ENCODE measurements around the gene PSG7.
"Not testable (repeated sequence)": the region's sequence is repeated elsewhere in the genome, so short reads cannot be mapped to it uniquely, and the experiment has no call there.

DNA sequence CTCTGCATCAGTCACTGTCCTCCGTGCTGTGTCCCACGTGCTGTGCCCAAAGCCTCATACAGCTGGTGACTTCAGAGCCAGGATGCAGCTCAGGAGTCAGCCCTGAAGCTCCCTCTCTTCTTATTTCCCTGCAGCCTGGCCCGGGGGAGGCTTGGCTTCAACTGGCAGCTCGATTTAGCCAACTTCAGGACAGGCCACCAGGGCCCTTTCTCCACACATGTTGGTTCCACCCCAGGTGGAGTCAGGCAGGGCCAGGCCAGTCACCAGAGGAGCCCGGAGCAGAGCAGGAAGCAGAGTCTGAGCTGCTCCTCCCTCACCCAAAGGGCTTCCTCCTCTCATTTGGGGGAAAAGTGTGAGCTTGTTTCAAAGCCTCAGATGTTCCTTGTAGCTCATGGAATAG, 30.8 kb downstream of the PSG7 start:
- TF ChIP-seq, protein P1, sequence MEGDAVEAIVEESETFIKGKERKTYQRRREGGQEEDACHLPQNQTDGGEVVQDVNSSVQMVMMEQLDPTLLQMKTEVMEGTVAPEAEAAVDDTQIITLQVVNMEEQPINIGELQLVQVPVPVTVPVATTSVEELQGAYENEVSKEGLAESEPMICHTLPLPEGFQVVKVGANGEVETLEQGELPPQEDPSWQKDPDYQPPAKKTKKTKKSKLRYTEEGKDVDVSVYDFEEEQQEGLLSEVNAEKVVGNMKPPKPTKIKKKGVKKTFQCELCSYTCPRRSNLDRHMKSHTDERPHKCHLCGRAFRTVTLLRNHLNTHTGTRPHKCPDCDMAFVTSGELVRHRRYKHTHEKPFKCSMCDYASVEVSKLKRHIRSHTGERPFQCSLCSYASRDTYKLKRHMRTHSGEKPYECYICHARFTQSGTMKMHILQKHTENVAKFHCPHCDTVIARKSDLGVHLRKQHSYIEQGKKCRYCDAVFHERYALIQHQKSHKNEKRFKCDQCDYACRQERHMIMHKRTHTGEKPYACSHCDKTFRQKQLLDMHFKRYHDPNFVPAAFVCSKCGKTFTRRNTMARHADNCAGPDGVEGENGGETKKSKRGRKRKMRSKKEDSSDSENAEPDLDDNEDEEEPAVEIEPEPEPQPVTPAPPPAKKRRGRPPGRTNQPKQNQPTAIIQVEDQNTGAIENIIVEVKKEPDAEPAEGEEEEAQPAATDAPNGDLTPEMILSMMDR (conservative IDR thresholded peaks at IDR 0.05) = not testable (repeated sequence)
- not testable (repeated sequence) for TF ChIP-seq ZFX (IDR thresholded peaks at IDR 0.05)
